Adrenal gland (tissue), 12 donors: Measurements from ENCODE around the gene TPSB2. TPM values are rescaled to one million over a fixed set of nuclear protein-coding genes. Genes with fewer than 3 reads are reported as not detected.

Source experiments
- DNase-seq, 7 donors: peaks; one replicate each; pipeline ENCODE4 v3.0.0-alpha.2; 2019 to 2020
- H3K27ac ChIP-seq, 5 donors: fragments of 200-600 bp; sonication (generic) in 4 of 5; 1 replicate in 3 of 5; 2 replicates in 2 of 5; pipeline versions ENCODE4 v1.5.1 to v1.8.0; 2016 to 2020; ENCODE audit warnings: mild to moderate bottlenecking in 1 of 5
- H3K27me3 ChIP-seq: fragments of 200-600 bp; 2 replicates; pipeline ENCODE4 v1.8.0; 2021
- H3K36me3 ChIP-seq, 2 donors: fragments of 200-600 bp; replicated peaks in 1 of 2; 1 replicate in 1 of 2; 2 replicates in 1 of 2; pipeline versions ENCODE4 v1.5.1 to v1.8.0; 2018 to 2022
- H3K4me1 ChIP-seq, 2 donors: fragments of 200-600 bp; replicated peaks in 1 of 2; 1 replicate in 1 of 2; 2 replicates in 1 of 2; pipeline versions ENCODE4 v1.5.1 to v1.8.0; 2018 to 2021
- H3K4me3 ChIP-seq, 4 donors: fragments of 200-600 bp; sonication (generic) in 3 of 4; one replicate each; pipeline ENCODE4 v1.5.1; 2016 to 2018
- H3K9me3 ChIP-seq, 3 donors: fragments of 200-600 bp; sonication (generic) in 1 of 3; replicated peaks in 1 of 3; 1 replicate in 2 of 3; 2 replicates in 1 of 3; pipeline versions ENCODE4 v1.5.1 to v1.8.0; 2016 to 2021
- CTCF ChIP-seq, 6 experiments: fragments of 450-650 bp in 4 of 6; fragments of 200-600 bp in 2 of 6; sonication (generic) in 1 of 6; IDR thresholded peaks; 1 replicate in 5 of 6; 2 replicates in 1 of 6; pipeline versions ENCODE4 v1.5.1 to v1.8.0; 2016 to 2021; ENCODE audit warnings: antibody characterized with exemption in 6 of 6, mild to moderate bottlenecking in 2 of 6, moderate library complexity in 1 of 6
- POLR2A ChIP-seq, 2 donors: fragments of 450-650 bp; IDR thresholded peaks; one replicate each; pipeline ENCODE4 v1.6.1; 2017; ENCODE audit warnings: antibody characterized with exemption in 2 of 2, mild to moderate bottlenecking in 2 of 2, moderate library complexity in 1 of 2
- WGBS, 4 donors: extraction: QIAGEN DNeasy Blood & Tissue Kit in 2 of 4; methylation state at CpG; one replicate each; pipeline versions ENCODE4 v1.1.5 to v1.1.7; 2013 to 2017; 5-methylcytosine and 5-hydroxymethylcytosine counted together
- intact Hi-C, 2 donors: fragments of 100-400 bp; cut with DNase I; formaldehyde crosslinking; loops; one replicate each; pipeline versions ENCODE4 v1.14.1 to v1.15.0; 2022 to 2023
- polyA plus RNA-seq, 3 donors: library from polyadenylated mRNA; stranded (reverse); fragments of 200-250 nt in 2 of 3; fragments of 350-450 nt in 1 of 3; fragmentation: Illumina TruSeq in 1 of 3; extraction: RNeasy Lipid Tissue Mini Kit (QIAGEN cat#74804) in 1 of 3; gene quantifications; one replicate each; pipeline ENCODE4 v1.2.3, GENCODE V29; 2013 to 2014
- total RNA-seq, 9 donors: library from RNA; depleted of rRNA in 4 of 9; stranded (reverse); fragments of >200 nt in 4 of 9; fragments of 120-200 nt in 1 of 9; fragmentation: NEBNext Ultra II Directional in 1 of 9; extraction: Animal tissue kit (Norgen Biotek cat#: 25700) in 1 of 9; gene quantifications; one replicate each; pipeline versions ENCODE4 v1.1.0 to v1.2.4, GENCODE V29; 2013 to 2023
- donor health status: healthy with polysubstance abuse.
- donor health status: Bipolar disorder and iron deficiency.
- donor health status: DM: yes; HTN: yes; CAD: no.
- donor health status: DM: no; HTN: no; CAD: no.
- donor health status: DM: no; HTN: no; CAD: no.
- donor health status: DM: yes; HTN: yes; CAD: no.

Gene TPSB2
- total and polyA plus RNA-seq, 12 donors = 0.32 to 6.6 (median 0.78) TPM; not detected in 5

- intact Hi-C loops = loop anchor here in 1 of 2 donors (2.0 kb wide), 1 partner anchor 91 kb away; no protein-coding TSS in a partner anchor
- no peak for DNase-seq
- TF ChIP-seq CTCF (IDR thresholded peaks at IDR 0.05) (no peak), POLR2A (IDR thresholded peaks at IDR 0.05) (no peak)
- peaks cover 0 to 12% of the 10 kb centered on the region in 2 donors for H3K4me1 ChIP-seq
- H3K27me3 ChIP-seq = no peaks in the 10 kb centered on the region
- H3K36me3 ChIP-seq = no peaks in the 10 kb centered on the region
- H3K9me3 ChIP-seq = no peaks in the 10 kb centered on the region
- no peak overlapping the region for H3K4me3 ChIP-seq
- no peak overlapping the region for H3K27ac ChIP-seq
- 92 to 96% (median 94%) methylated on average over 12 to 18 of the region's 18 CpGs for WGBS, 4 donors
Measured at GRCh38 chr16:1198194-1198593, 31.8 kb downstream of the TPSB2 start.

- no peak overlapping the region for H3K4me3 ChIP-seq
- no peaks in the 10 kb centered on the region for H3K36me3 ChIP-seq
- H3K9me3 ChIP-seq = no peaks in the 10 kb centered on the region
- DNase-seq = no peak
- peaks cover 0 to 12% of the 10 kb centered on the region in 2 donors for H3K4me1 ChIP-seq
- TF ChIP-seq POLR2A (IDR thresholded peaks at IDR 0.05) = no peak
- WGBS, 4 donors = 79 to 83% (median 81%) methylated on average over 8 to 19 of the region's 19 CpGs
- no peaks in the 10 kb centered on the region for H3K27me3 ChIP-seq
- no peak overlapping the region for H3K27ac ChIP-seq
- intact Hi-C loops = no loop called here
Measured at GRCh38 chr16:1197237-1197866, 32.6 kb downstream of the TPSB2 start.

- intact Hi-C loops = no loop called here
- H3K9me3 ChIP-seq = no peaks in the 10 kb centered on the region
- H3K4me3 ChIP-seq = no peak overlapping the region
- no peaks in the 10 kb centered on the region for H3K27me3 ChIP-seq
- peaks cover 0 to 12% of the 10 kb centered on the region in 2 donors for H3K4me1 ChIP-seq
- WGBS, 4 donors = 75 to 81% (median 79%) methylated on average over 3 to 11 of the region's 11 CpGs
- DNase-seq = no peak
- H3K36me3 ChIP-seq = no peaks in the 10 kb centered on the region
- TF ChIP-seq CTCF (IDR thresholded peaks at IDR 0.05) (no peak), POLR2A (IDR thresholded peaks at IDR 0.05) (no peak)
- no peak overlapping the region for H3K27ac ChIP-seq
Measured at GRCh38 chr16:1196494-1196893, 33.5 kb downstream of the TPSB2 start.

- whole genome bisulfite sequencing, 4 donors = 70 to 77% (median 74%) methylated on average over 6 to 14 of the region's 14 CpGs; no CpG with 5 or more reads in 1 of the 4 donors
- H3K27me3 ChIP-seq = no peaks in the 10 kb centered on the region
Measured at GRCh38 chr16:1195393-1195666, 34.7 kb downstream of the TPSB2 start.

More at GRCh38 chr16:1195393-1195666, 34.7 kb downstream of the TPSB2 start:
- H3K36me3 ChIP-seq = no peaks in the 10 kb centered on the region
- intact Hi-C loops = no loop called here
- TF ChIP-seq POLR2A (IDR thresholded peaks at IDR 0.05) (no peak), CTCF (IDR thresholded peaks at IDR 0.05) (no peak)
- H3K4me1 ChIP-seq = peaks cover 0 to 12% of the 10 kb centered on the region in 2 donors
- H3K9me3 ChIP-seq = no peaks in the 10 kb centered on the region
- H3K4me3 ChIP-seq = no peak overlapping the region
- peak in 2 of 7 donors; percentile 15 to 36 for DNase-seq
- peak overlapping the region in 1 of 5 donors; percentile 67 for H3K27ac ChIP-seq
